Peyer's patch (tissue), 4 donors: ENCODE results near the gene STARD6. TPM values are rescaled to one million over a fixed set of nuclear protein-coding genes. Genes with fewer than 3 reads are reported as not detected.

Source experiments
- DNase-seq, 3 donors: peaks; one replicate each; pipeline ENCODE4 v3.0.0-alpha.2; 2017 to 2019
- H3K27ac ChIP-seq, 4 donors: fragments of 200-600 bp; sonication (generic); one replicate each; pipeline ENCODE4 v1.5.1; 2016 to 2019
- H3K27me3 ChIP-seq, 2 donors: fragments of 200-600 bp; sonication (generic); one replicate each; pipeline ENCODE4 v1.5.1; 2019
- H3K36me3 ChIP-seq, 3 donors: fragments of 200-600 bp; sonication (generic); one replicate each; pipeline ENCODE4 v1.5.1; 2016 to 2019
- H3K4me1 ChIP-seq, 4 donors: fragments of 200-600 bp; sonication (generic); one replicate each; pipeline ENCODE4 v1.5.1; 2016 to 2019
- H3K4me3 ChIP-seq, 4 donors: fragments of 200-600 bp; sonication (generic); 1 replicate in 3 of 4; 2 replicates in 1 of 4; pipeline ENCODE4 v1.5.1; 2016 to 2019; ENCODE audit warnings: mild to moderate bottlenecking in 1 of 4
- H3K9me3 ChIP-seq, 4 donors: fragments of 200-600 bp; sonication (generic); one replicate each; pipeline ENCODE4 v1.5.1; 2016 to 2019; ENCODE audit warnings: mild to moderate bottlenecking in 1 of 4
- POLR2A ChIP-seq, 2 donors: fragments of 450-650 bp; IDR thresholded peaks; one replicate each; pipeline ENCODE4 v1.5.1; 2017; ENCODE audit warnings: antibody characterized with exemption in 2 of 2, mild to moderate bottlenecking in 2 of 2, moderate library complexity in 2 of 2
- small RNA-seq, 2 donors: library from RNA; depleted of rRNA; stranded (forward); fragments of <200 nt; gene quantifications; one replicate each; pipeline ENCODE3, GENCODE V24; 2016
- total RNA-seq, 4 donors: library from RNA; depleted of rRNA; stranded (reverse); fragments of >200 nt; gene quantifications; one replicate each; pipeline ENCODE4 v1.1.0, GENCODE V29; 2016
- TF ChIP-seq, protein P1 (sequence below), 6 experiments: fragments of 450-650 bp in 4 of 6; fragments of 200-600 bp in 2 of 6; sonication (generic) in 1 of 6; IDR thresholded peaks; one replicate each; pipeline ENCODE4 v1.5.1; 2017 to 2019; ENCODE audit warnings: antibody characterized with exemption in 6 of 6, mild to moderate bottlenecking in 3 of 6, moderate library complexity in 1 of 6

The STARD6 gene
- total RNA-seq, 4 donors from 2014 or later, result not detected

DNA sequence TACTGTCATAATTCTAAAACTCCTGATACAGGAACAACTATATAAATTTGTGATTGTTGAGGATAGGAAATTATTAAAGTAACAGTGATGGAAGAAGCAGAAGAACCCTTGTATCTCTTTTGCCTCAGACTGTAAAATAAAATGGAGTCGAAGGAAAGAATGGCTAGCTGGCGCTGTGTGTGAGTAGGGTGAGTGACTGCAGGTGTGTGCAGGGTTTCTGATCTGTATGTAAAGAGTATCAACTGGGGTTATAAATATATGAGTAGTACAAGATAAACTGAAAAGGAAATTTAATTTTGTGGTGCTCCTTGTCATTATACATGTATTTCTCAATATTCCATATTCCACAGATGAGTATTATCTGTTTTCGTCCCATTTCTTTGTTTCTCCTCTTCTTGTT lies 73.1 kb downstream of the STARD6 start:
- DNase-seq, result no peak
- TF ChIP-seq, protein P1, sequence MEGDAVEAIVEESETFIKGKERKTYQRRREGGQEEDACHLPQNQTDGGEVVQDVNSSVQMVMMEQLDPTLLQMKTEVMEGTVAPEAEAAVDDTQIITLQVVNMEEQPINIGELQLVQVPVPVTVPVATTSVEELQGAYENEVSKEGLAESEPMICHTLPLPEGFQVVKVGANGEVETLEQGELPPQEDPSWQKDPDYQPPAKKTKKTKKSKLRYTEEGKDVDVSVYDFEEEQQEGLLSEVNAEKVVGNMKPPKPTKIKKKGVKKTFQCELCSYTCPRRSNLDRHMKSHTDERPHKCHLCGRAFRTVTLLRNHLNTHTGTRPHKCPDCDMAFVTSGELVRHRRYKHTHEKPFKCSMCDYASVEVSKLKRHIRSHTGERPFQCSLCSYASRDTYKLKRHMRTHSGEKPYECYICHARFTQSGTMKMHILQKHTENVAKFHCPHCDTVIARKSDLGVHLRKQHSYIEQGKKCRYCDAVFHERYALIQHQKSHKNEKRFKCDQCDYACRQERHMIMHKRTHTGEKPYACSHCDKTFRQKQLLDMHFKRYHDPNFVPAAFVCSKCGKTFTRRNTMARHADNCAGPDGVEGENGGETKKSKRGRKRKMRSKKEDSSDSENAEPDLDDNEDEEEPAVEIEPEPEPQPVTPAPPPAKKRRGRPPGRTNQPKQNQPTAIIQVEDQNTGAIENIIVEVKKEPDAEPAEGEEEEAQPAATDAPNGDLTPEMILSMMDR (IDR thresholded peaks at IDR 0.05), result no peak
- TF ChIP-seq POLR2A (IDR thresholded peaks at IDR 0.05), result no peak
- Histone ChIP-seq H3K4me3 (no peak overlapping the region), H3K27ac (no peak overlapping the region), H3K4me1 (no peaks in the 10 kb centered on the region), H3K9me3 (no peaks in the 10 kb centered on the region), H3K36me3 (peaks cover 0 to 55% (median 0%) of the 10 kb centered on the region in 3 donors), H3K27me3 (no peaks in the 10 kb centered on the region)

- Histone ChIP-seq H3K9me3 (no peaks in the 10 kb centered on the region), H3K27ac (no peak overlapping the region), H3K4me1 (no peaks in the 10 kb centered on the region), H3K36me3 (peaks cover 0 to 46% (median 0%) of the 10 kb centered on the region in 3 donors), H3K27me3 (no peaks in the 10 kb centered on the region), H3K4me3 (no peak overlapping the region)
- no peak for DNase-seq
- no peak for TF ChIP-seq POLR2A (IDR thresholded peaks at IDR 0.05)
- TF ChIP-seq, protein P1 (IDR thresholded peaks at IDR 0.05), result no peak
These were observed 77.5 kb downstream of the STARD6 start for GRCh38 chr18:54280220-54280569.

DNA sequence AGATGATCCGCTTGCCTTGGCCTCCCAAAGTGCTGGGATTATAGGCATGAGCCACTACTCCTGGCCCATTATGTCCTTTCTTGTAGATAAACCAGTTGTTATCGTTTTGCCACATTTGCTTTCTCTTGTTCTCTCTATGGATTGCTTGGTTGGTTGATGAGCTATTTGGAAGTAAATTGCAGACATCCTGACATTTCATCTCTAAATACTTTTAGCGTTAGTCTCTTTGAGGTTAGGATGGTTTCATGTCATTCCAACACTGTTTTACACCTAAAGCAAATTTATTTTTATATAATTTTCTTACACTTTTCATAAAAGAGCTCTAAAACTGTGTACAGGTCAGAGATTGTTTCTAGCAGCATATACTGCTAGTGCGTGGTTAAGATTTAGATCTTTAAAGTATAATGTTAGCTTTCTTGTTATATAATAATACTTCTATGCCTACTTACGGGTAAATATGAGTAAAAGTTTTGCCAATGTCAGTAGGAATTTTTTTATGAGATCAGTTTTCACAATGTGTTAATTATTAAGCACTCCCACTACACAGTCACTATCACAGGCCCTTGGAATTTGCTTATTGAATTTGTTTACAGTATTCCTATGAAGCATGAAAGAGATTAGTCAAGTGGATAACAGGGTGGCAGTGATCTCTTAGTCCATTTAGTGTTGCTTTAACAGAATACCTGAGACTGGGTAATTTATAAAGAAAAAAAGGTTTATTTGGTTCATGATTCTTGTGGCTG lies 78.0 kb downstream of the STARD6 start:
- H3K4me1 ChIP-seq, result no peaks in the 10 kb centered on the region
- no peaks in the 10 kb centered on the region for H3K9me3 ChIP-seq
- H3K27ac ChIP-seq, result no peak overlapping the region
- no peaks in the 10 kb centered on the region for H3K27me3 ChIP-seq
- no peak overlapping the region for H3K4me3 ChIP-seq
- H3K36me3 ChIP-seq, result peaks cover 0 to 40% (median 0%) of the 10 kb centered on the region in 3 donors
- TF ChIP-seq, protein P1 (IDR thresholded peaks at IDR 0.05), result no peak
- no peak for TF ChIP-seq POLR2A (IDR thresholded peaks at IDR 0.05)
- DNase-seq, result no peak

DNA sequence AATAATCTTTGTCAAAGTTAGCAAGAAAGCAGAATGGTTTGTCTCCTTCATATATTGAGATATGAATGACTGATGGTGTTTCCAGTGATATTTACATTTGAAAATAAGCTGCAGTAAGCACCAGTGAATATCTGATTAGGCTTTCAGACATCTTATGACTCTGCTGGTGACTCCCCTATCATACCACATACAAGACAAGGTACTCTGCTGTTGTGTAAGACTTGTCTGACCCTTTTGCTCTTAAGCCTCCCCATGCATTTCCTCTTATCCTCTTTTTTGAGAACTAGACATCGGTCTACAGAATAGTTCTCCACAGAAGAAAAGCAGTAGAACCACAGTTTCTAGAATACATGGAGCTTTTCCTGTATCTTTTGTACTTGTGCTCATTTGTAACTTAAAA lies 79.0 kb downstream of the STARD6 start:
- no peaks in the 10 kb centered on the region for H3K4me1 ChIP-seq
- H3K27ac ChIP-seq, result no peak overlapping the region
- no peak for DNase-seq
- peaks cover 0 to 30% (median 0%) of the 10 kb centered on the region in 3 donors for H3K36me3 ChIP-seq
- no peak overlapping the region for H3K4me3 ChIP-seq
- no peaks in the 10 kb centered on the region for H3K27me3 ChIP-seq
- no peaks in the 10 kb centered on the region for H3K9me3 ChIP-seq
- TF ChIP-seq, protein P1 (IDR thresholded peaks at IDR 0.05), result no peak
- no peak for TF ChIP-seq POLR2A (IDR thresholded peaks at IDR 0.05)

- TF ChIP-seq POLR2A (IDR thresholded peaks at IDR 0.05), result no peak
- TF ChIP-seq, protein P1 (IDR thresholded peaks at IDR 0.05), result no peak
- no peak overlapping the region for H3K27ac ChIP-seq
- no peaks in the 10 kb centered on the region for H3K27me3 ChIP-seq
- DNase-seq, result no peak
- H3K4me1 ChIP-seq, result no peaks in the 10 kb centered on the region
- no peaks in the 10 kb centered on the region for H3K9me3 ChIP-seq
- H3K4me3 ChIP-seq, result no peak overlapping the region
- H3K36me3 ChIP-seq, result peaks cover 0 to 30% (median 0%) of the 10 kb centered on the region in 3 donors
These were observed 79.8 kb downstream of the STARD6 start for GRCh38 chr18:54277899-54278298.

Small RNA genes within 50 kb of the gene (small RNA-seq; reads per million reads assigned to genes)
- 0 to 1.1 reads per million in 2 donors for gene SNRPGP2

Other genes starting within 250 kb of the STARD6 start
- 10 to 100 TPM; 27.5 to 44.6 (median 34.0) TPM for gene MBD2, start 133.2 kb downstream of the STARD6 start, total RNA-seq
- 10 to 100 TPM; 12.3 to 35.5 (median 25.0) TPM for gene POLI, start 88.3 kb downstream of the STARD6 start, total RNA-seq
- gene C18orf54, start within 50 bp of the STARD6 start, total RNA-seq, result 1 to 10 TPM in 3 of 4 donors, under 1 TPM in 1; 0.57 to 2.5 (median 1.4) TPM
- gene DYNAP, start 233.4 kb upstream of the STARD6 start, total RNA-seq, result not detected